Urothelium cell line (cell line): Measurements from ENCODE around the gene MRAS.

Experiments used
- DNase-seq: peaks from one replicate; pipeline ENCODE4 v3.0.0; 2011; ENCODE audit warnings: low spot score, mixed read lengths
- FAIRE-seq: peaks from 2 replicates; lab custom pipeline; 2011; peaks lifted over from hg19 to GRCh38; lab: Jason Lieb, UNC

The MRAS gene

DNA sequence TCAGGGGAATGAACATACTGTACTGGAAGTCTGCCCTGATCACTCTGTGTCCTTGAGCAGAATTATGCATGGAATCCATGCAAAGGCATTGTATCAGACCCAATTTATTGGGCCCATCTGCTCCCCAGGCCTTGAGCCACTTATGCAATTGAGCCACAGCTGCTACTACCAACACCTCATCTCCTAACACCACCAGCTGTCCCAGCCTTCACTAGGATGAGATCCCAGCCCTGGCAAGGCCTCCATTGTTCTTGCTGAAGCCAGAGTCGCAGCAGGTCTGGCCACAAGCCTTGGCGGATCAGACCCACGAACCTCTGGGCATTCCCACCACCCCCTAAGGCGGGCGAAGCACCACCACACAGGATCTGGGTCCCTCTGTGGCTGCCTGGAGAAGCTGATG is 9.6 kb upstream of the MRAS start:
- no peak for DNase-seq
- no peak for FAIRE-seq

DNA sequence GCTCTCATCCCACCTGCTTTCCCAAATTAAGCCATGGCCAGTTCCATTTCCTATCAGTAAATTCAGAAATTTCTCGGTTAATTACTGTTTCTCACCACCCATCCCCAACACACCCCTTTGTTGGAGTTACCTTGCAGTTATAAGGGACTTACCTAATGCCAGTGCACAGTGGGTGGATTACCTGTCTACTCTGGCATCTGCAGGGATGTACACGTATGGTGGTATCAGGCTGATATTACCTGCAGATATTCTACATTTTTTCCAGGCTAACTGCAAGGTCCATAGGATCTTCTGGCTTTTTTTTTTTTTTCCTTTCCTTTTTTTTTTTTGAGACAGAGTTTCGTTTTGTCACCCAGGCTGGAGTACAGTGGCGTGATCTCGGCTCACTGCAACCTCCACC is 7.9 kb upstream of the MRAS start:
- FAIRE-seq (no peak), DNase-seq (no peak)

DNA sequence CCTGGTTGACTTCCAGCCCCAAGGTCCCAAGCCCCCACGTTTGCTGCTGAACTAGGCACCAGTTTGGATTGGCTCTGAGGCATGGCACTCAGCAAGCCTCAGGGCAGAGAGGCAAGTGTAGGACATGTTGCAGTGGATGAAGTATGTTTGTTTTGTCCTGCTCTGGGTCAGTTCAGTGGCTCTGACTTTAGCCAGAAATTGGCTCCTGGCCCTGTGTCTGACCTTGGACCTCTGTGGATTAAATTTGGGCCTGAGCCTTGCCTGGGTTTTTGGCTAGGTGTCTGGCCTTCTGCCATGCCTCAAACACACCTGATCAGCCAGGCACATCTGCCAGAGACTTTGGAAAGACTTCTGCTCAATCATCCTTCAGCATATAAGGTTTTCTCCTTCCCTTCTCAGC is 3.6 kb upstream of the MRAS start:
- no peak for FAIRE-seq
- DNase-seq: no peak

DNA sequence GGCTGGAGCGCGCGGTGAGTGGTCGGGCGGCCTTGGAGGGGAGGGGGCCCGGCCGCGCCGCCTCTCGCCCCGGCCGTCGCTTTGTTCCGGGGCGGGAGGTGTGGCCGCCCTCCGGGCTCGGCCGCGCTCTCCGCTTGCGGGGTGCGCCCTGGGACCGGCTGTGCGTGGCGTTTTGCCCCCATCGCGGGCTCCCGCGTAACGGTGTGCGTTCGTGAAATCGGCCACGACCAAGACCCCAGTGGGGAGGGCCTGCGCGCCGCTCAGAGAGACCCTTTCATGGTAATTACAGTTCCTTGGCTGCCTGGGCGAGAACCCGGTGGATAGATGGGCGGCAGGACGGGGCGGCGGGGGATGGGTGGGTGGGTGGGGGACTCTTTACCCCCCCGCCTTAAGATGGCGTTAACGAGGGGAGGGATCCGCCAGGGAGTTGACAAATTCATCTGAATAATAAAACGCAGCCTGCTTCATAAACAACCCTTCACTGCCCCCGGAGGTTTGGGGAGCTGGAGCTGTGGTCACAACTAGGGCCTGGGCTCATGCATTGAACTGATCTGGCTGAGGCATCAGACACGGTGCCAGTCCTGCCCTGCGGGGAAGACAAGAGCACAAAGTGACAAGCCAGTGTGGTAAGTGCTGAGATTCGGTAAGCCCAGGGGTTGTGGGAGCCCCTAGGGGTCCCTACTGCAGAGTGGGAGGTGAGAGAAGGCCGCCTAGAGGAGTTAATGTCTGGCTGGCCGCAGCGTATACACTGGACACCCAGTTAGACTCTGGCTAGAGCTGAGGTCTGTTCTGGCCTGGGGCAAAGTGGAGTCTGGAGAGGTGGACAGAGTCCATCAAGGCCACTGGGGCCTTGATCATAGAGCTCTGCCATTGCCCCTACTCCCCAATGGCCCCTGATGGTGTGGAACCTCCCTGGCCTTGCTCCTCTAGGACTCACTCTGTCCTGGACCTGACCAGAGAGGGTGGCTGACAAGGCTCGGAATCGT is 668 bp downstream of the MRAS start:
- FAIRE-seq (no peak), DNase-seq (peak; percentile 23)

DNA sequence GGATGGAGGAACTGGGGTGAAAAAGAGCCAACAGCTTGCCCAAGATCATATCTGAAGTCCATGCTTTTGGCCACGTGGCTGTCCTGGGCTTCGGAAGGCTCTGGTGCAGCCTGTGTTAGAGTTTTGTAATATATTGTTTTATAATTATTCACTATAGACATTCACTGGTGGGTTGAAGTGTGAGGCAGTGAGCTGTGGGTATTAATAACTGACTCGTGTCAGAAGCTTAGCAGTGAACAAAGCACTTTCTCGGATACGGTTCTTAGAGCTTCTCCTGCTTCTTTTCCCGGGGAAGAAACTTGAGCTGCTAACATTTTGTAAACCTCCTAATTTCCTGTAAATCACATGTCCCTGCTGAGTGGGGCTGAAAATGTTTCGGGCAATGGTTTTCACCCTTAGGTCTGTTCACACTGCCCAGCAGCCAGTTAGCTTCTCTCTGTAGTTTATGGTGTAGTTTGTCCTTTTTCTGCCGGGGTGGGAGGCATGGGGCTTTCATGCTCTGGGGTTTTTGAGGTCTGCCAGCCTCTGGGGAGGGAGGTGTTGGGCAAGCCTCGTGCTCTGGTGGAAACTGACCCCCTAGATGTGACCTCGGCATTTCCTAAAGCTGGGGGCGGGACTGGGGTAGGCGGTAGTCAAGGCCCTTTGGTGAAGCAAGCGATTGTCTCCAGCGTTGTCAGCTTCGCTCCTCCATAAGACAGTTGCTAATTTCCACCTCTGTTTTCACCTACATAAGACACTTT is 1.7 kb downstream of the MRAS start:
- no peak for DNase-seq

DNA sequence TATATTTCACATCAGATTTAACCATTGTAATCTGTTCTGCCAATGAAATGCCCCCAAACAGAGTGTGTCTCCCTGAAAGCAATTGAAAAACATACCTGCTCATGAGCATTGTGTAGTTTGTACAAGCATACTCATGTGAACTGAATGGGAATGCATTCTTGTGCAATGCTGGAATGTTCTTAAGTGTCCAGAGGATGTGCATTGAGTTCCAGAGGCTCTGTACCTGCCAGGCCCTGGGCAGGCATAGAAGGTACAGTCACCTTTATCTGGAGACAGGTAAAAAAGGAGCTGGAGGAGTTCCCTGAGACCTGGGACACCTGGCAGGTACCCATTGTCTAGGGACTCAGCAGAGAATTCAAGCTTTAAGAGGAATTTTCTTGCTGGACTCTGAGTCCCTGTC is 2.8 kb downstream of the MRAS start:
- FAIRE-seq: no peak

More for the DNA sequence above, 1.7 kb downstream of the MRAS start:
- FAIRE-seq: no peak

DNA sequence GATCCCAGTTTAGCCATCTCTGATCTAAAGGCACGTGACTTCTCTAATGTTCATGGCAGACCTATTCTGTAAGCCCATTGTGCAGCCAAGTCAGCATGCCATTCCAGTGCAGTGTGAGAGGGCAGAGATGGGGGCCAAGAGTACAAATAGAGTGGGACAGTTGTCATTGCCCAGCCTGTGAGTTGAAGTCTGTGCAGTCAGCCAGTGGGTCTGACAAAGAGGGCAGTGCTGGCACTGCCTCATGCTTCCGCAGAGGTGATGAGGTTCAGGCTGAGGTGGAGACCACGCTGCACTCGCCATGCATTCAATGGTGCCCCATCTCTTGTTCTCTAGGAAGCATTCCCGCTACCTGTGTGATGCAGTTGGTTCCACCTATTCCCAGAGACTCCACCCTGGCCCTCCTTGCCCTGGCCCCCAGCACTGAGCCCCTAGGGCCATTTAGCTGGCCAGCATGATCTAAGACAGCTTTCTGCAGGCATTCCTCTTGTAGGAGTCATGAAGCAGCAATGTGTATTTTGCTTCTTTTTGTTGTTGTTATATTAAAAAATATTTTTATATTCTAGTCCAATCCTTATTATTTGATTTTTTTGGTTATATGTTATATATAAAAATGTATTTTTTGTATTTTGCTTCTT is 3.7 kb downstream of the MRAS start:
- DNase-seq (no peak), FAIRE-seq (no peak)

More for the DNA sequence above, 2.8 kb downstream of the MRAS start:
- no peak for DNase-seq

DNA sequence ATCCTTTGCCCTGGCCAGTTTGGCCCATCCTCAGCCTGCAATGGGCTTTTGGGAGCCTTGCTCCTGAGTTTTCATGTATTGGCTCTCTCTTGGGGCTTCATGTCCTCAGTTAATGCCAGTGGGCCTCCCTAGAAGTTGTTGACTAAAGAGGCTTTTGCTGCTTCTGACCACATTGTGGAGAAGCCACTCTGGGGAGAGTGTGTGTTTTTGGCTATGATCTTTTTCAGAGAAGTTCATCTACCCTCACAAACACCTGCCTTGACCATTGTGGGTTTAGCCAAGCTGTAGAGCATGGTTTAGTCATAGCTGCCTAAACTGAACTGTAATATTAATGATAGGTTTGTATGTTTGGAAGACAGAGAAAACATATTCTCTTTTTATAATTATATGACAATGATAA is 6.0 kb downstream of the MRAS start:
- FAIRE-seq: no peak
- DNase-seq: no peak

DNA sequence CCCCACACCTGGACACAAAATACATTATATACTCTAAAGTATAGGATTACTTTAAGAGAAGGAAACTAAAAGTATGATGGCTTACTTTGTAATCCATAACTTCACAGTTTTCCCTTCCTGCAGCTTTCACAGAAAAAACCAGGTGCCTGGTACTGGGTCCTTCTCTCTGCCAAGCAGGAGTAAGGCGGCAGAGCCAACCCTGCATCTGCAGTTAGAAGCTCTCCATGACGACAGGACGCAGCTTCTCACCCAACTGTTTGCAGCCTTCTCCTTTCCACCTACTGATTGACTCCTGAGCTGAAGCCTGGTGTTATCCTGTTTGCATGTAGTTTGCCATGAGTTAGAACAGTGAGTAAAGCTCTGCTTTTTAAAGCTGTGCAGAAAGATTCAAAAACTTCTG is 6.7 kb downstream of the MRAS start:
- DNase-seq (no peak), FAIRE-seq (no peak)

DNA sequence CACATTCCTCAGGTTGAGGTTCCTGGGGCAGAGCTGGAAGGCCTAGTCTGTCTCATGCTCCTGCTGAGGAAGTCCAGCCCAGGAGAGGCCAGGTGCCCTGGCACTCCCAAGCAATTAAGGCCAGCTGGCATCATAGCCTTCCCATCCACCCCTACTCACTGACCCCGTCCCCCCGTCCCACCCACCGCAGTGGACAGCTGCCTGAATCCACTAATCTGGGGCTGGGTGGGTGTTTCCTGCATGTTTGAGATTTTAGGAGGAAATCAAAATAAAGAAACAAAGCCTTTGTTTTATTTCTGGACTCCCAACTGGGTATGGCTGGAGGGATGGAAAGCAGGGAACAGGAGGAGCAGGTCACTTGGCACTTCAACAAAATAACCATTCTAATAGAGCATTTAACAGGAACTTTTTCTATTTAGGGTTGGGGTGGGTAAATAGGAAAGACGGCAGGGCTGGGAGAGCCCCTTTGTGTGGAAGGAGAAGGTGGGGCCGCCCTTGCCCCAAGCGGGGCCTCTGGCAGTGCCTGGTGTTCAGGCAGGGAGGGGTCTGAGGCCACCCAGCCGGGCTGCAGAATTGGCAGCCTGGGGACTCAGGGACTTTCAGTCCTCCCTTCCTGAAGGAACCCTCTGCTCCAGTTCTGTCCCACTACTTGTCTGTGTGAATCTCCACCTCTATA is 8.5 kb downstream of the MRAS start:
- no peak for FAIRE-seq

DNA sequence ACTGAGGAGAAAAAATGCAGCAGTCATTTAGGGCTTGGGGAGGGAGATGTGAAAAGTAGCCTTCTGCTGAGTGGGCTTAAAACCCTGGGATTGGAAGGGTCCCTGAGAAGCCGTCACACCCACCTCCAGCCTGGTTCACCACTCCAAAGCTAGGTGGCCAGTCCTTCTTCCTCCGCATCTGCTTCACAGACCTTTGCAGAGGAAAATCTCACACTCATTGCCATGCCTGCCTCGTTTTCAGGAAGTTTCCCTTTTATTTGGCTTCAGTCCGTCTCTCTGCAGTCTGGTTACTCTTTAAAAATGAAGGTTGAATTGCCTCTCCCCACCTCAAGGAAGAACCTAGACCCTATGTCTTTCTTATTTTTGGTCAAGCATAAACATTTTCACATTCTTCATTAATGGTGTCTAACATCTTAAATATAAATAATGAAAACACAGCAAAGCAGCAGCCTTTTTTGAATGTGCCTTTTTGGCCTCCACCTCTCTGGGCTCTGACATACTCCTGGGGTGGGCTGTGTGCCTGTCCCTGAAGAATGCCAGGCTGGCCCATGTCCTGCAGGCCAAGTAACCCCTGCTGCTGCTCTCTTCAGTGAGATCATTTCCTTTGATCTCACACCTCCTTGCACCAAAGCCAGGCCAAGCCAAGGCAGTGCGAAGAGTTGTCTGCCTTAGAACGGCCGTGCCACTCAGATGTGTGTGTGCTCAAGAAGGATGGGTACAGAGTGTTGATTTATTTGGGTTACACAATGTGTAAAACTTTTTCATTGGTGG is 11.0 kb downstream of the MRAS start:
- no peak for FAIRE-seq
- no peak for DNase-seq

More for the DNA sequence above, 8.5 kb downstream of the MRAS start:
- no peak for DNase-seq

DNA sequence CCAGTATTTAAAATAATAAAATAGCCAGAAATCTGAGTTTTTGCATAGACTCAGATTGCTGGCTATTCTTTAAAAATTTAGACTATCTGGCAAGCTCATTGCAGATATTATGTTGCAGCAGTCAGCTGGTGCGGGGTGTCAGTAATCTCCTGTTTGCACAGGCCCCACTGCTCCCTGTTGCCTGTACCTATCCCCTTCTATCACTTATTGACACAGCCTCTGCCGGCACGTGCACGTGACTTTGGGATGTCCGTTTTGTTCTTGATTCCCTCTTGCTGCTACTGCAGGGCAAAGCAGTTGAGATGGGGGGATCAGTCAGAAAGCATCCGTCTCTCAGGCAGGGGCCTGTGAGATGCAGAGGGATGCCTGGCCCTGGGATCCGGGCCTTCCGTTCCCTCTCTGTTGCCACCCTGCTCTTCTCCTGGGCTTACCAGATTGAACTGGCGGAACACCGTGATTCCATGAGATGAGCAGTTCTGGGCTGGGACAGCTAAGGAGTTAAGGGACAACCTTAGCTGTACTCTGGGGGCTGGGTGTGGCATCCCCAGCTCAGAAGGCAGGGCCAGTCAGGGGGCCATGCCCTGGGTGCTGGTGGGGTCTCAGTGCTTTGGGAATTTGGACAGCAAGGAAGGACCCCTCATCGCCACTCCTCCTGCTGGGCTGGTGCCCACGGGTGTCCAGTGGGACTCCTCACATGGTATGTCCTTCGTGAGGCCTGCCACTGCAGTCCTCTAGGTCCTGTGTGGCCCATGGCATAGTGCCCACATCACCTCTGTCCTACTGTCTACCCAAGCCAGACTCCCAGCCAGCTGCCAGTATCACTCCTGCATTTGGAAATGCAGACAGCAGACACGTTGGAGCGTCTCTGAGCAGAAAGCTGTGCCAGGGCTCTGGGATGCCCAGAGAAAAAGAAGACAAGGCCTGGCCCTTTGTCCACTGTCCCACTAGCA is 11.8 kb downstream of the MRAS start:
- DNase-seq: no peak
- no peak for FAIRE-seq

DNA sequence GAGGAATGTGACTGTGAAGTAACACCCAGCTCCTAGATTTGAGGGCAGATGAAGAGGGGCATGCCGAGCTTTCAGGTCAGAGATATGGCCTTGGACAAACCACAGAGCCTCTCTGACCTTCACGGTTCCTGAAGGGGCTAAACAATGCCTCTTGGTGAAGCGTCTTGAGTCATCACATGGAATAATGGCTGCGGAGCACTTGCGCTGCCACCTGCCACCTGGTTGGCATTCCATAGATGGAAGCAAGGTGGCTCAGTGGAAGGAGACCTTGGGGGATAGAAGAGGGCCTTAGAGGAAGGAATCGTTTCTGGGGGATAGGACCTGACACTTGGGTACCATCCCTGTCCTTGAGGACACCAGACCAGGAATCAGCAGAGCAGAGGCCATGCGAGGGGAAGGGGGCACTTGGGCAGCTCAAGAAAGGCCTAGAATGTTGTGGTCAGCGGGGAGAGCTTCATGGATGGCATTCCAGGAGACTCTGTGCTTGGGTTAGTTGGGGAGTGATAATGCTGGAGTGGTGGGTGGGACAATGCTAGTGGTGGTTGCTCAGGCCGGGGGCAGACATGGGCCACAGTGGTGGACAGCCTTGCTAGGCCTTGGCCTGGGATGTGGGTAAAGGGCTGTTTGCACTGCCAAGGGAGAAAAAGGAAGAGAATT is 12.6 kb downstream of the MRAS start:
- no peak for FAIRE-seq

DNA sequence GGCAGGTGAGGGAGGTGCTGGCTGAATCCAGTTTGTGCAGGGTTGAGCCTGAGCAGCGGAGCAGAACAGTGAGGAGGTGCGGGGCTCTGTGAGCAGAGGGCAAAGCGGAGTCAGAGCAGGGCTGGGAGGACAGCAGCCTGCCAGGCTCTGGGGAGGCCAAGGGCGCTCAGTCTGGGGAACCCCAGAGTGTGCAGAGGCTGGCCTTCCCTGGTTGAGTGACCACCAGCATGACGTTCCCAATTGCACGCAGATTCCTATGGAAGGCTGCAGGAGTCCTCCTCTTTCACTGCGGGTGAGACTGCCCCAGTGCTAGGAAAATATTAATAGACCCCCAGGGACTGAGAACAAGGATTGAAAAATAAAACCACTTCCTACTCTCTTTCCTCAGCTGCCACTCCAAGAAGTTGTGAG is 13.2 kb downstream of the MRAS start:
- FAIRE-seq (no peak), DNase-seq (no peak)

More for the DNA sequence above, 12.6 kb downstream of the MRAS start:
- DNase-seq: no peak

DNA sequence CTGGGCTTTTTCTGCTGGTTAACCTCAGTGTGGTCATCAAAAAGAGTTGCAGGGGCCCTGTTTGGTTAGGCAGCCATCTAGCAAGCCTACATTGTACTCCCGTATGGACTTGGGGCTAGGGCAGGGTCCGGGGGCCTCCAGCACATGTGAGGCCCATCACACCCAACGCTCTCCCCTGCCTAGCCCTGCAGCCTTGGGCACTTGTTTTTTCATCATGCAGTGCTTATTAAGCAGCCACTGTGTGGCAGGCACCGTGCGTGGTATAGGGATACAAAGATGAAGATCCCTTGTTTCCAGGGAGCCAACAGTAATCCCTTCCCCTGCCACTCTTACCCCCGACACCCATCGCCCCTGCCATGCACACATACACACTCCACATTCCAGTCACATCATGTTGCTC is 14.2 kb downstream of the MRAS start:
- FAIRE-seq: no peak
- no peak for DNase-seq

DNA sequence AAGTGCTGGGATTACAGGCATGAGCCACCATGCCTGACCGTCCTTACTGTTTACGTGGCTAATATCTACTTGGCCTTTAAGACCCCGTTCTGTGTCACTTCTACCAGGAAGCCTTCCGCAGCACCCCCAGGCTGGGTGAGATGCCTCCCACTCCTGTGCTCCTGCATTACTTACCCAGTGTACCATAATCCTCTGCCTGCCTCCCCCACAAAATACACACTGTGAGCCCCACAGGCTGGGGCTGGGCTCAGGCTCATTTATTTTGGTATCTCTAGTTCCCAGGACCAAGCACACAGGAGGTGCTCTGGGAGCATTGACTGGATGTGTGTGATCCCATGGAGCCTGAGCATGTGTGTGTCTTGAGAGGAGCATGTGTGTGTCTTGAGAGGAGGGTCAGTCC is 14.9 kb downstream of the MRAS start:
- DNase-seq (no peak), FAIRE-seq (no peak)

DNA sequence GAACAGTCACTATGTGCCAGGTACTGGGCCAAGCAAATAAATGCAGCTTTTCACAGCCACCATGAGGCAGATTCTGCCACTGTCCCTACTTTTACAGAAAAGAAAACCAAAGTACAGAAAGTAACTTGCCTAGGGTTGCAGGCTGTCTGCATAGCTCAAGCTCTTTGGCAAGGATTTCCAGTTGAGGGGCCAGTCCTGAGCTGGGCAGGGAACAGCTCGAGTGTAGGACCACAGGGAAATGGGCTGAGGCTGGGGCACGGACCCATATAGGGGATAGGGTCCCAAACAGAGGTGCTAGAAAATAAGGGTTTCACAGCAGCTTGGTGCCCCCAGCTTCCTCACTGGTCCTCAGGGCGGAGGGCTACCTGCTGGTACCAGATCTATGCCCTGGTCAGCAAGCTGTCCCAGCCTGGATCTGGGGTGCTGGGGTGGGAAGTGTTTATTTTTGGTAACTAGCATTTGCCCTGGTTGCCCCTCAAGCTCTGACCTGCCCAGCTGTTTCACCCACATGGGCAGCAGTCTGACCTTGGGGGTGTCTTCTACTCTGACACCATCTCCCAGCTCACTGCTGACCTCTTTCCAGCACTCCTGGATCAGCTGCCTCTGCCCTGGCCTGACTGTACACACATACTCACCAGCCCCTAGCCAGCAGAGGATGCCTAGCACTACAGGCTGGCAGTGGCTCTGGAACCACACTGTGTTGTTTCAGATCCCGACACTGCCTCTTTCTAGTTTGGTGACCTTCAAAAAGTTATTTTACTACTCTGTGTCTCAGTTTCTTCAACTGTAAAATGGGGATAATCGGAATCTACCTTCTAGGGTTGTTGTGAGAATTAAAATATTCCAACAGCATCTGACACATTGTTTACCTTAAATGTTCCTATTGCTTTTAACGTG is 16.2 kb downstream of the MRAS start:
- FAIRE-seq: no peak
- DNase-seq: no peak

DNA sequence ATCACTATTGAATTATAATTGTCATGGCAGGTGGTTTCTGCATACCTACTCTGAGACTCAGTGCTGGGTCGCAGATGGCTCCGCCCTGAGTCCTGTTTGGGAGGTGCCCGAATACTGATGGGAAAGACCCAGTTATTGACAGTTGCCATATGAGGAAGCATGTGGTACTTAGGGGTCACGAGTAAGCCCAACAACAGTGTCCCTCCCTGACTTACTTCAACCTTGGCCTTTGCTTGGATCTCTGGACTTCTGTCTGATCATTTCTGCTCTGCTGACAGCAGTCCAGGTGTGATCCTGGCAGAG is 16.8 kb downstream of the MRAS start:
- DNase-seq (no peak), FAIRE-seq (no peak)
